ENCODE results near the gene PNLDC1. TPM values are rescaled to one million over a fixed set of nuclear protein-coding genes. Genes with fewer than 3 reads are reported as not detected.

The PNLDC1 gene
- total and polyA plus RNA-seq, 2 experiments from 2014 or later = not detected

DNA sequence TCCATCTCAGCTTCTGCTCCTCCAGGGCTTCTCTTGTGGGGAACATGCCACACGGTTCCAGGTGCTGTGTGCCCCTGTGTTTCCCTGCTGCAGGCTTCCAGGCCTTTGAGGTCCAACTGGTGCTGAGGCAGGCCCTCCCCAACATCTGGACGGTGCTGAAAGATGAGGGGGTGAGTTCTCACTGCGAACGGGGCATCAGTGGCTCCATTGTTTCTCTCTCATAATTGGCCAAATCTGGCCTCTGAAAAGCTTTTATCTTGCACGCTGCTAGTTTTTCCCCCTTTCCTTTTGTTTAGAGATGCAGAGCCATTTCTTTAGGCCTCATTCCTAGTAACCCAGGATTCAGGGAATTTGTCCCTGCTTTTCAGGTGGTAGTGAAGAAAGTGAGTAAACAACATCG, 8.6 kb downstream of the PNLDC1 start:
- DNase-seq (ENCODE audit: low spot score) (no peak), ATAC-seq (no peak)
- Histone ChIP-seq H3K79me2 (replicated peaks; ENCODE audit: insufficient read depth) (no peaks in the 10 kb centered on the region), H4K20me1 (replicated peaks; ENCODE audit: insufficient read depth) (no peaks in the 10 kb centered on the region), H3K9me2 (ENCODE audit: insufficient read depth) (no peaks in the 10 kb centered on the region), H3K4me3 (no peak overlapping the region), H3K4me1 (ENCODE audit: insufficient read depth) (no peaks in the 10 kb centered on the region), H2AFZ (no peak overlapping the region), H3K27me3 (ENCODE audit: insufficient read depth) (no peaks in the 10 kb centered on the region), H3K36me3 (ENCODE audit: insufficient read depth) (no peaks in the 10 kb centered on the region), H3K27ac (ENCODE audit: low read depth) (0 out of 2 replicates have a peak overlapping the region, but pooled peaks have one; percentile 14), H3K4me2 (no peak overlapping the region), H3F3A (replicated peaks; ENCODE audit: low read depth) (no peaks in the 10 kb centered on the region)
- TF ChIP-seq REST (IDR thresholded peaks at IDR 0.05; ENCODE audit: unreplicated experiment) = no peak
- TF ChIP-seq POLR2AphosphoS5 (IDR thresholded peaks at IDR 0.05; ENCODE audit: low read depth) = no peak
- no peak for TF ChIP-seq ZNF331 (CRISPR knock-in tag; IDR thresholded peaks at IDR 0.05; ENCODE audit: low read depth)
- TF ChIP-seq EZH2phosphoT487 (IDR thresholded peaks at IDR 0.05; ENCODE audit: unreplicated experiment) = no peak
- TF ChIP-seq NANOG (IDR thresholded peaks at IDR 0.05; ENCODE audit: borderline replicate concordance) = no peak
- TF ChIP-seq STAT1 (IDR thresholded peaks at IDR 0.05; ENCODE audit: unreplicated experiment) = no peak
- TF ChIP-seq, protein P1, sequence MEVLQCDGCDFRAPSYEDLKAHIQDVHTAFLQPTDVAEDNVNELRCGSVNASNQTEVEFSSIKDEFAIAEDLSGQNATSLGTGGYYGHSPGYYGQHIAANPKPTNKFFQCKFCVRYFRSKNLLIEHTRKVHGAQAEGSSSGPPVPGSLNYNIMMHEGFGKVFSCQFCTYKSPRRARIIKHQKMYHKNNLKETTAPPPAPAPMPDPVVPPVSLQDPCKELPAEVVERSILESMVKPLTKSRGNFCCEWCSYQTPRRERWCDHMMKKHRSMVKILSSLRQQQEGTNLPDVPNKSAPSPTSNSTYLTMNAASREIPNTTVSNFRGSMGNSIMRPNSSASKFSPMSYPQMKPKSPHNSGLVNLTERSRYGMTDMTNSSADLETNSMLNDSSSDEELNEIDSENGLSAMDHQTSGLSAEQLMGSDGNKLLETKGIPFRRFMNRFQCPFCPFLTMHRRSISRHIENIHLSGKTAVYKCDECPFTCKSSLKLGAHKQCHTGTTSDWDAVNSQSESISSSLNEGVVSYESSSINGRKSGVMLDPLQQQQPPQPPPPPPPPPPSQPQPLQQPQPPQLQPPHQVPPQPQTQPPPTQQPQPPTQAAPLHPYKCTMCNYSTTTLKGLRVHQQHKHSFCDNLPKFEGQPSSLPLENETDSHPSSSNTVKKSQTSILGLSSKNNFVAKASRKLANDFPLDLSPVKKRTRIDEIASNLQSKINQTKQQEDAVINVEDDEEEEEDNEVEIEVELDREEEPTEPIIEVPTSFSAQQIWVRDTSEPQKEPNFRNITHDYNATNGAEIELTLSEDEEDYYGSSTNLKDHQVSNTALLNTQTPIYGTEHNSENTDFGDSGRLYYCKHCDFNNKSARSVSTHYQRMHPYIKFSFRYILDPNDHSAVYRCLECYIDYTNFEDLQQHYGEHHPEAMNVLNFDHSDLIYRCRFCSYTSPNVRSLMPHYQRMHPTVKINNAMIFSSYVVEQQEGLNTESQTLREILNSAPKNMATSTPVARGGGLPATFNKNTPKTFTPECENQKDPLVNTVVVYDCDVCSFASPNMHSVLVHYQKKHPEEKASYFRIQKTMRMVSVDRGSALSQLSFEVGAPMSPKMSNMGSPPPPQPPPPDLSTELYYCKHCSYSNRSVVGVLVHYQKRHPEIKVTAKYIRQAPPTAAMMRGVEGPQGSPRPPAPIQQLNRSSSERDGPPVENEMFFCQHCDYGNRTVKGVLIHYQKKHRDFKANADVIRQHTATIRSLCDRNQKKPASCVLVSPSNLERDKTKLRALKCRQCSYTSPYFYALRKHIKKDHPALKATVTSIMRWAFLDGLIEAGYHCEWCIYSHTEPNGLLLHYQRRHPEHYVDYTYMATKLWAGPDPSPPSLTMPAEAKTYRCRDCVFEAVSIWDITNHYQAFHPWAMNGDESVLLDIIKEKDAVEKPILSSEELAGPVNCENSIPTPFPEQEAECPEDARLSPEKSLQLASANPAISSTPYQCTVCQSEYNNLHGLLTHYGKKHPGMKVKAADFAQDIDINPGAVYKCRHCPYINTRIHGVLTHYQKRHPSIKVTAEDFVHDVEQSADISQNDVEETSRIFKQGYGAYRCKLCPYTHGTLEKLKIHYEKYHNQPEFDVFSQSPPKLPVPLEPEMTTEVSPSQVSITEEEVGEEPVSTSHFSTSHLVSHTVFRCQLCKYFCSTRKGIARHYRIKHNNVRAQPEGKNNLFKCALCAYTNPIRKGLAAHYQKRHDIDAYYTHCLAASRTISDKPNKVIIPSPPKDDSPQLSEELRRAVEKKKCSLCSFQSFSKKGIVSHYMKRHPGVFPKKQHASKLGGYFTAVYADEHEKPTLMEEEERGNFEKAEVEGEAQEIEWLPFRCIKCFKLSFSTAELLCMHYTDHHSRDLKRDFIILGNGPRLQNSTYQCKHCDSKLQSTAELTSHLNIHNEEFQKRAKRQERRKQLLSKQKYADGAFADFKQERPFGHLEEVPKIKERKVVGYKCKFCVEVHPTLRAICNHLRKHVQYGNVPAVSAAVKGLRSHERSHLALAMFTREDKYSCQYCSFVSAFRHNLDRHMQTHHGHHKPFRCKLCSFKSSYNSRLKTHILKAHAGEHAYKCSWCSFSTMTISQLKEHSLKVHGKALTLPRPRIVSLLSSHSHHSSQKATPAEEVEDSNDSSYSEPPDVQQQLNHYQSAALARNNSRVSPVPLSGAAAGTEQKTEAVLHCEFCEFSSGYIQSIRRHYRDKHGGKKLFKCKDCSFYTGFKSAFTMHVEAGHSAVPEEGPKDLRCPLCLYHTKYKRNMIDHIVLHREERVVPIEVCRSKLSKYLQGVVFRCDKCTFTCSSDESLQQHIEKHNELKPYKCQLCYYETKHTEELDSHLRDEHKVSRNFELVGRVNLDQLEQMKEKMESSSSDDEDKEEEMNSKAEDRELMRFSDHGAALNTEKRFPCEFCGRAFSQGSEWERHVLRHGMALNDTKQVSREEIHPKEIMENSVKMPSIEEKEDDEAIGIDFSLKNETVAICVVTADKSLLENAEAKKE (CRISPR knock-in tag; IDR thresholded peaks at IDR 0.05) = no peak
- TF ChIP-seq ZNF114 (CRISPR knock-in tag; IDR thresholded peaks at IDR 0.05) = no peak
- TF ChIP-seq EZH2 (IDR thresholded peaks at IDR 0.05; ENCODE audit: low read depth, unreplicated experiment) = no peak
- TF ChIP-seq, protein P2, sequence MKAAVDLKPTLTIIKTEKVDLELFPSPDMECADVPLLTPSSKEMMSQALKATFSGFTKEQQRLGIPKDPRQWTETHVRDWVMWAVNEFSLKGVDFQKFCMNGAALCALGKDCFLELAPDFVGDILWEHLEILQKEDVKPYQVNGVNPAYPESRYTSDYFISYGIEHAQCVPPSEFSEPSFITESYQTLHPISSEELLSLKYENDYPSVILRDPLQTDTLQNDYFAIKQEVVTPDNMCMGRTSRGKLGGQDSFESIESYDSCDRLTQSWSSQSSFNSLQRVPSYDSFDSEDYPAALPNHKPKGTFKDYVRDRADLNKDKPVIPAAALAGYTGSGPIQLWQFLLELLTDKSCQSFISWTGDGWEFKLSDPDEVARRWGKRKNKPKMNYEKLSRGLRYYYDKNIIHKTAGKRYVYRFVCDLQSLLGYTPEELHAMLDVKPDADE (IDR thresholded peaks at IDR 0.05) = no peak
- no peak for TF ChIP-seq CREB1 (CRISPR knock-in tag; IDR thresholded peaks at IDR 0.05; ENCODE audit: low read depth)
- no peak for TF ChIP-seq JUNB (IDR thresholded peaks at IDR 0.05; ENCODE audit: unreplicated experiment)
- TF ChIP-seq, protein P3, sequence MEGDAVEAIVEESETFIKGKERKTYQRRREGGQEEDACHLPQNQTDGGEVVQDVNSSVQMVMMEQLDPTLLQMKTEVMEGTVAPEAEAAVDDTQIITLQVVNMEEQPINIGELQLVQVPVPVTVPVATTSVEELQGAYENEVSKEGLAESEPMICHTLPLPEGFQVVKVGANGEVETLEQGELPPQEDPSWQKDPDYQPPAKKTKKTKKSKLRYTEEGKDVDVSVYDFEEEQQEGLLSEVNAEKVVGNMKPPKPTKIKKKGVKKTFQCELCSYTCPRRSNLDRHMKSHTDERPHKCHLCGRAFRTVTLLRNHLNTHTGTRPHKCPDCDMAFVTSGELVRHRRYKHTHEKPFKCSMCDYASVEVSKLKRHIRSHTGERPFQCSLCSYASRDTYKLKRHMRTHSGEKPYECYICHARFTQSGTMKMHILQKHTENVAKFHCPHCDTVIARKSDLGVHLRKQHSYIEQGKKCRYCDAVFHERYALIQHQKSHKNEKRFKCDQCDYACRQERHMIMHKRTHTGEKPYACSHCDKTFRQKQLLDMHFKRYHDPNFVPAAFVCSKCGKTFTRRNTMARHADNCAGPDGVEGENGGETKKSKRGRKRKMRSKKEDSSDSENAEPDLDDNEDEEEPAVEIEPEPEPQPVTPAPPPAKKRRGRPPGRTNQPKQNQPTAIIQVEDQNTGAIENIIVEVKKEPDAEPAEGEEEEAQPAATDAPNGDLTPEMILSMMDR (conservative IDR thresholded peaks at IDR 0.05; ENCODE audit: low read depth in 2 of 2) = no peak
- Mint-ChIP-seq H3K9me3 (no peaks in the 10 kb centered on the region), H3K36me3 (ENCODE audit: low read depth) (no peaks in the 10 kb centered on the region; the same call in 2 of the 3 replicates), H3K27ac (no peak overlapping the region), H3K4me1 (peaks cover 23% of the 10 kb centered on the region), H3K4me3 (no peak overlapping the region), H3K27me3 (ENCODE audit: insufficient read depth, low read depth, poor library complexity) (peaks cover 1% of the 10 kb centered on the region)

All from GM23338 (cell line).